HG02885 (cell line): Measurements from ENCODE around the gene CASTOR2.
"Not testable (repeated sequence)": the region's sequence is repeated elsewhere in the genome, so short reads cannot be mapped to it uniquely, and the experiment has no call there.

Experiments
- ATAC-seq: cut with Tn5 transposase; IDR thresholded peaks from one replicate; pipeline ENCODE4 v1.9.1; 2021; ENCODE audit warnings: mild to moderate bottlenecking; ENCODE audit not compliant: unreplicated experiment, poor library complexity

CASTOR2 gene

GRCh38 chr7:74964511-74965119 is at the start of gene CASTOR2:
TSS of gene CASTOR2 (plus strand) at chr7:74964705. CDS start at chr7:74964986, 281 bp downstream.
- ATAC-seq, result peak; percentile 91

- ATAC-seq, result not testable (repeated sequence)
Observed at GRCh38 chr7:74922321-74922890, 42.1 kb upstream of the CASTOR2 start.

GRCh38 chr7:74923644-74924043 is 40.9 kb upstream of the CASTOR2 start:
- not testable (repeated sequence) for ATAC-seq

- not testable (repeated sequence) for ATAC-seq
Observed at GRCh38 chr7:74926968-74927367, 37.5 kb upstream of the CASTOR2 start.

GRCh38 chr7:74931563-74932328 is 32.8 kb upstream of the CASTOR2 start:
- ATAC-seq, result not testable (repeated sequence)

- ATAC-seq, result not testable (repeated sequence)
Observed at GRCh38 chr7:74939429-74939828, 25.1 kb upstream of the CASTOR2 start.

- ATAC-seq, result not testable (repeated sequence)
Observed at GRCh38 chr7:74941302-74942069, 23.0 kb upstream of the CASTOR2 start.

- ATAC-seq, result not testable (repeated sequence)
Observed at GRCh38 chr7:74943923-74944322, 20.6 kb upstream of the CASTOR2 start.

GRCh38 chr7:74947741-74948140 is 16.8 kb upstream of the CASTOR2 start:
- ATAC-seq, result not testable (repeated sequence)

GRCh38 chr7:74953774-74954173 is 10.7 kb upstream of the CASTOR2 start:
- not testable (repeated sequence) for ATAC-seq

GRCh38 chr7:74958328-74958727 is 6.2 kb upstream of the CASTOR2 start:
- ATAC-seq, result not testable (repeated sequence)

- ATAC-seq, result not testable (repeated sequence)
Observed at GRCh38 chr7:74963704-74964510, 598 bp upstream of the CASTOR2 start.

GRCh38 chr7:74966208-74966854 is 1.8 kb downstream of the CASTOR2 start:
- ATAC-seq, result not testable (repeated sequence)

GRCh38 chr7:74966909-74967308 is 2.4 kb downstream of the CASTOR2 start:
- not testable (repeated sequence) for ATAC-seq

- ATAC-seq, result not testable (repeated sequence)
Observed at GRCh38 chr7:74971431-74971830, 6.9 kb downstream of the CASTOR2 start.

GRCh38 chr7:74972377-74972776 is 7.9 kb downstream of the CASTOR2 start:
- ATAC-seq, result not testable (repeated sequence)

- ATAC-seq, result not testable (repeated sequence)
Observed at GRCh38 chr7:74975959-74976358, 11.5 kb downstream of the CASTOR2 start.

- ATAC-seq, result not testable (repeated sequence)
Observed at GRCh38 chr7:74977523-74977922, 13.0 kb downstream of the CASTOR2 start.

- ATAC-seq, result not testable (repeated sequence)
Observed at GRCh38 chr7:74988436-74988835, 23.9 kb downstream of the CASTOR2 start.
